H9 (cell line): Measurements from ENCODE around the gene ANKRD36C. TPM values are rescaled to one million over a fixed set of nuclear protein-coding genes. Genes with fewer than 3 reads are reported as not detected.
"Not testable (repeated sequence)": the region's sequence is repeated elsewhere in the genome, so short reads cannot be mapped to it uniquely, and the experiment has no call there.

ENCODE experiments used
- DNase-seq: peaks from one replicate; pipeline ENCODE4 v3.0.0-alpha.2; 2017
- H2AFZ ChIP-seq: one replicate; pipeline ENCODE4 v1.6.1; 2013; ENCODE audit warnings: mild to moderate bottlenecking, low read length, control low read depth, moderate library complexity
- H2AK5ac ChIP-seq: 2 replicates; pipeline ENCODE4 v1.6.1; 2013; ENCODE audit warnings: low read length, control low read depth, mixed read lengths; ENCODE audit not compliant: insufficient read length
- H2BK120ac ChIP-seq: one replicate; pipeline ENCODE4 v1.6.1; 2013; ENCODE audit warnings: low read depth, mild to moderate bottlenecking, low read length, control low read depth, inconsistent platforms; ENCODE audit not compliant: poor library complexity, severe bottlenecking
- H2BK12ac ChIP-seq: 2 replicates; pipeline ENCODE4 v1.6.1; 2013; ENCODE audit warnings: low read length, control low read depth, mixed read lengths, low read depth; ENCODE audit not compliant: insufficient read length
- H2BK15ac ChIP-seq: 2 replicates; pipeline ENCODE4 v1.6.1; 2013; ENCODE audit warnings: low read depth, low read length, control low read depth
- H2BK20ac ChIP-seq: one replicate; pipeline ENCODE4 v1.6.1; 2013; ENCODE audit warnings: low read depth, mild to moderate bottlenecking, low read length, control low read depth, inconsistent platforms; ENCODE audit not compliant: poor library complexity, severe bottlenecking
- H2BK5ac ChIP-seq: 2 replicates; pipeline ENCODE4 v1.6.1; 2013; ENCODE audit warnings: low read length, control low read depth, mixed read lengths; ENCODE audit not compliant: insufficient read length
- H3K14ac ChIP-seq: 2 replicates; pipeline ENCODE4 v1.6.1; 2013; ENCODE audit warnings: low read length, control low read depth; ENCODE audit not compliant: insufficient read depth
- H3K18ac ChIP-seq: 2 replicates; pipeline ENCODE4 v1.6.1; 2013; ENCODE audit warnings: low read depth, mild to moderate bottlenecking, mixed read lengths, low read length, control low read depth; ENCODE audit not compliant: insufficient read length
- H3K23ac ChIP-seq: 2 replicates; pipeline ENCODE4 v1.6.1; 2013; ENCODE audit warnings: low read length, control low read depth, mixed read lengths, low read depth; ENCODE audit not compliant: insufficient read length
- H3K23me2 ChIP-seq: 2 replicates; pipeline ENCODE4 v1.6.1; 2013; ENCODE audit warnings: low read depth, mild to moderate bottlenecking, mixed read lengths, low read length, control low read depth; ENCODE audit not compliant: insufficient read length, poor library complexity, severe bottlenecking
- H3K27ac ChIP-seq: 2 replicates; pipeline ENCODE4 v1.5.1; 2013; ENCODE audit warnings: low read length, control low read depth, mixed read lengths, low read depth; ENCODE audit not compliant: insufficient read length
- H3K27me3 ChIP-seq: 2 replicates; pipeline ENCODE4 v1.6.1; 2013; ENCODE audit warnings: low read length, control low read depth, inconsistent platforms; ENCODE audit not compliant: insufficient read depth
- H3K4ac ChIP-seq: 2 replicates; pipeline ENCODE4 v1.6.1; 2013; ENCODE audit warnings: low read depth, mild to moderate bottlenecking, control low read depth, inconsistent platforms, low read length, moderate library complexity
- H3K4me1 ChIP-seq: 2 replicates; pipeline ENCODE4 v1.6.1; 2013; ENCODE audit warnings: low read length, control low read depth, inconsistent platforms; ENCODE audit not compliant: insufficient read depth
- H3K4me2 ChIP-seq: 2 replicates; pipeline ENCODE4 v1.6.1; 2013; ENCODE audit warnings: low read length, control low read depth, mixed read lengths; ENCODE audit not compliant: insufficient read length, insufficient read depth
- H3K56ac ChIP-seq: 2 replicates; pipeline ENCODE4 v1.6.1; 2013; ENCODE audit warnings: low read depth, mild to moderate bottlenecking, mixed read lengths, low read length, control low read depth; ENCODE audit not compliant: insufficient read length
- H3K79me1 ChIP-seq: 2 replicates; pipeline ENCODE4 v1.6.1; 2013; ENCODE audit warnings: low read depth, mild to moderate bottlenecking, moderate library complexity, low read length, control low read depth, inconsistent platforms; ENCODE audit not compliant: insufficient read depth, poor library complexity, severe bottlenecking
- H3K79me2 ChIP-seq: 2 replicates; pipeline ENCODE4 v1.6.1; 2013; ENCODE audit warnings: low read length, control low read depth, inconsistent platforms; ENCODE audit not compliant: insufficient read depth
- H3K9ac ChIP-seq: 2 replicates; pipeline ENCODE4 v1.6.1; 2013; ENCODE audit warnings: low read length, control low read depth, mixed read lengths; ENCODE audit not compliant: insufficient read length; ENCODE audit errors: extremely low read depth
- H3K9me3 ChIP-seq: one replicate; pipeline ENCODE4 v1.6.1; 2013; ENCODE audit warnings: low read depth, low read length, inconsistent platforms; ENCODE audit not compliant: control insufficient read depth
- H3T11ph ChIP-seq: one replicate; pipeline ENCODE4 v1.6.1; 2013; ENCODE audit warnings: mild to moderate bottlenecking, low read length, control low read depth, inconsistent platforms
- H4K20me1 ChIP-seq: one replicate; pipeline ENCODE4 v1.6.1; 2013; ENCODE audit not compliant: control insufficient read depth, insufficient read length, insufficient read depth
- H4K5ac ChIP-seq: 2 replicates; pipeline ENCODE4 v1.6.1; 2013; ENCODE audit warnings: low read depth, mild to moderate bottlenecking, mixed read lengths, low read length, control low read depth; ENCODE audit not compliant: insufficient read length
- H4K8ac ChIP-seq: replicated peaks from 2 replicates; pipeline ENCODE4 v1.6.1; 2013; ENCODE audit warnings: low read length, control low read depth, mixed read lengths, low read depth; ENCODE audit not compliant: insufficient read length
- H4K91ac ChIP-seq: 2 replicates; pipeline ENCODE4 v1.6.1; 2013; ENCODE audit warnings: low read depth, mild to moderate bottlenecking, moderate library complexity, mixed read lengths, low read length, control low read depth; ENCODE audit not compliant: insufficient read length
- H3K27ac Mint-ChIP-seq, 3 experiments: 2 replicates in 2 of 3; 3 replicates in 1 of 3; pipeline ENCODE4 v1.8.0; 2020 to 2021; ENCODE audit warnings: mixed read lengths in 3 of 3, mild to moderate bottlenecking in 1 of 3, moderate library complexity in 1 of 3
- H3K27me3 Mint-ChIP-seq: 2 replicates; pipeline ENCODE4 v1.8.0; 2021; ENCODE audit warnings: low read depth, mild to moderate bottlenecking, moderate library complexity, mixed read lengths
- H3K36me3 Mint-ChIP-seq, 3 experiments: 2 replicates in 2 of 3; 3 replicates in 1 of 3; pipeline ENCODE4 v1.8.0; 2020 to 2021; ENCODE audit warnings: low read depth in 3 of 3, mixed read lengths in 3 of 3; ENCODE audit not compliant: insufficient read depth in 1 of 3
- H3K4me1 Mint-ChIP-seq, 2 experiments: 2 replicates each; pipeline ENCODE4 v1.8.0; 2020; ENCODE audit warnings: mixed read lengths in 2 of 2
- H3K4me3 Mint-ChIP-seq, 2 experiments: 2 replicates in 1 of 2; 3 replicates in 1 of 2; pipeline ENCODE4 v1.8.0; 2020 to 2021; ENCODE audit warnings: mild to moderate bottlenecking in 2 of 2, mixed read lengths in 2 of 2, moderate library complexity in 1 of 2
- H3K9me3 Mint-ChIP-seq, 2 experiments: 2 replicates in 1 of 2; 3 replicates in 1 of 2; pipeline ENCODE4 v1.8.0; 2020; ENCODE audit warnings: mild to moderate bottlenecking in 2 of 2, mixed read lengths in 2 of 2, moderate library complexity in 1 of 2
- WGBS: extraction: QIAGEN DNeasy Blood & Tissue Kit; methylation state at CpG from one replicate; pipeline ENCODE4 v1.1.7; 2013; ENCODE audit warnings: missing lambda C conversion rate, low lambda C conversion rate, mixed read lengths; ENCODE audit not compliant: insufficient read length; ENCODE audit errors: extremely low coverage; 5-methylcytosine and 5-hydroxymethylcytosine counted together
- total RNA-seq: library from RNA; stranded (reverse); gene quantifications from 2 replicates; pipeline ENCODE4 v1.2.1, GENCODE V29; 2021

Gene ANKRD36C
- total RNA-seq, 1 experiment from 2014 or later, result 8.2 TPM

DNA sequence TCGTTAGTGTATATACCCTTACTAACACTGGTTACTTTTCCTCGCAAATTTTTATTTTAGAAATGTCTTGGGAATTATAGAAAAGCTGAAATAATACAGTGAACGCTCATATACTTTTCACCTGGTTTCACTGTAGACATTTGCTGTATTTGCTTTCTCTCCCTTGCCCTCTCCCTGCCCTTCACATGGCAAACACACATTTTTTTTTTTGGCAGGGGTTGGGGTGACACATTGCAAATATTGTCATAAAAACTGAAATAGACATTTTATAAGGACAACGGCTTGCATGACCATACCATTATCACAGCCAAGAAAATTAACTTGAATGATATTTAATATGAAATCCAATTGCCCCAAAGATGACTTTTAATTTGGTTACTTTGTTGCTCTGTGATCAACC is 24.7 kb upstream of the ANKRD36C start:
- H3T11ph ChIP-seq, DNase-seq, H2AFZ ChIP-seq, H3K9me3 Mint-ChIP-seq, H3K4me2 ChIP-seq, H4K20me1 ChIP-seq, H3K9ac ChIP-seq, H3K27ac Mint-ChIP-seq, H3K27ac ChIP-seq, H3K4ac ChIP-seq, H3K79me1 ChIP-seq, H3K56ac ChIP-seq, H4K91ac ChIP-seq, H3K4me3 Mint-ChIP-seq, H2AK5ac ChIP-seq, H4K5ac ChIP-seq, H3K27me3 Mint-ChIP-seq, H2BK15ac ChIP-seq, H3K79me2 ChIP-seq, H3K9me3 ChIP-seq, H3K14ac ChIP-seq, H2BK20ac ChIP-seq, H4K8ac ChIP-seq, H3K27me3 ChIP-seq, H3K4me1 ChIP-seq, H3K36me3 Mint-ChIP-seq, H3K23ac ChIP-seq, H3K23me2 ChIP-seq, H3K4me1 Mint-ChIP-seq, H2BK120ac ChIP-seq, H2BK5ac ChIP-seq, H2BK12ac ChIP-seq, H3K18ac ChIP-seq: not testable (repeated sequence)
- WGBS, result no CpG with 5 or more reads among the region's 4 CpGs

DNA sequence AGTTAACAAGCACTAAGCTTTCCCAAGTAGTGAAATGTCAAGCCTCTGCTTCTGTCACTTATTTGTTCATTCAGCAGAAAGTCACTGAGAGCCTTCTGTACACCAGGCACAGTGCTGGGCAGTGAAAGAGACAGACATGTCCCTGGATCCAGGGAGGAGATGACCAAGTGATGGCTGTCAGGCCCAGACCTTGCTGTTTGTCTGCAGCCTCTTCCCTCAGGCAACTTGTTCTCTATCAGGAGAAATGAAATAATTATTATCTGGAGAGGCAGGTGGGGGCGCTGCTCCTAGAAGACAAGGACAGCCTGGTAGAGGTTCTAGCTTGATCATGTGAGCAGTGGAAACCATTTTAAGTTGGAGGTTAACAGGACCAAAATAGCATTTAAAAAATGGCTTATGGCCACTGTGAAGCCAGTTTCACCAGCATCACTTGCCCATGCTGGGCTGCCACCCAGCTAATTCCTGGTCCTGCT is 21.2 kb upstream of the ANKRD36C start:
- not testable (repeated sequence) for H3K4me1 ChIP-seq, H3K9ac ChIP-seq, H3K27me3 Mint-ChIP-seq, H3K23me2 ChIP-seq, H3K56ac ChIP-seq, H3K27ac Mint-ChIP-seq, H3K14ac ChIP-seq, H4K91ac ChIP-seq, H4K8ac ChIP-seq, H2BK120ac ChIP-seq, H3K4me3 Mint-ChIP-seq, H2BK5ac ChIP-seq, H2BK12ac ChIP-seq, H2AK5ac ChIP-seq, H3K27ac ChIP-seq, H3K9me3 Mint-ChIP-seq, H3K79me1 ChIP-seq, H4K20me1 ChIP-seq, H3K36me3 Mint-ChIP-seq, H2BK15ac ChIP-seq, H2AFZ ChIP-seq, H3K9me3 ChIP-seq, H3K4ac ChIP-seq, H3K79me2 ChIP-seq, H3T11ph ChIP-seq, H3K4me1 Mint-ChIP-seq, H2BK20ac ChIP-seq, H3K18ac ChIP-seq, H3K4me2 ChIP-seq, H3K27me3 ChIP-seq, H4K5ac ChIP-seq, H3K23ac ChIP-seq
- DNase-seq, result peak; percentile 27
- no CpG with 5 or more reads among the region's 1 CpG for WGBS
